LNCAP (cell line): ENCODE results near the gene ADAMTS20.

ENCODE experiments used
- CTCF ChIP-seq: fragments of 450-650 bp; IDR thresholded peaks from 2 replicates; pipeline ENCODE4 v1.5.1; 2017; ENCODE audit warnings: mild to moderate bottlenecking

ADAMTS20 gene

GRCh38 chr12:43333644-43334043, 218.4 kb downstream of the ADAMTS20 start:
- no peak for TF ChIP-seq CTCF

GRCh38 chr12:43332977-43333640, 218.9 kb downstream of the ADAMTS20 start:
- no peak for TF ChIP-seq CTCF

- TF ChIP-seq CTCF: no peak
Observed at GRCh38 chr12:43331935-43332334, 220.1 kb downstream of the ADAMTS20 start.

GRCh38 chr12:43329375-43329774, 222.6 kb downstream of the ADAMTS20 start:
- TF ChIP-seq CTCF: no peak

GRCh38 chr12:43325786-43326185, 226.2 kb downstream of the ADAMTS20 start:
- no peak for TF ChIP-seq CTCF

- TF ChIP-seq CTCF: no peak
Observed at GRCh38 chr12:43320281-43320680, 231.7 kb downstream of the ADAMTS20 start.

GRCh38 chr12:43318021-43318420, 234.0 kb downstream of the ADAMTS20 start:
- no peak for TF ChIP-seq CTCF

- TF ChIP-seq CTCF: no peak
Observed at GRCh38 chr12:43317156-43317555, 234.8 kb downstream of the ADAMTS20 start.
